NCI-H524 (cell line): ENCODE results near the gene SMARCA2.
A peak's percentile ranks its signal among the peaks of the same experiment; 100 is the strongest.

Experiments
- DNase-seq, 2 experiments: peaks; one replicate each; lab custom pipeline; 2025; lab: John Stamatoyannopoulos, UW

The SMARCA2 gene

DNA sequence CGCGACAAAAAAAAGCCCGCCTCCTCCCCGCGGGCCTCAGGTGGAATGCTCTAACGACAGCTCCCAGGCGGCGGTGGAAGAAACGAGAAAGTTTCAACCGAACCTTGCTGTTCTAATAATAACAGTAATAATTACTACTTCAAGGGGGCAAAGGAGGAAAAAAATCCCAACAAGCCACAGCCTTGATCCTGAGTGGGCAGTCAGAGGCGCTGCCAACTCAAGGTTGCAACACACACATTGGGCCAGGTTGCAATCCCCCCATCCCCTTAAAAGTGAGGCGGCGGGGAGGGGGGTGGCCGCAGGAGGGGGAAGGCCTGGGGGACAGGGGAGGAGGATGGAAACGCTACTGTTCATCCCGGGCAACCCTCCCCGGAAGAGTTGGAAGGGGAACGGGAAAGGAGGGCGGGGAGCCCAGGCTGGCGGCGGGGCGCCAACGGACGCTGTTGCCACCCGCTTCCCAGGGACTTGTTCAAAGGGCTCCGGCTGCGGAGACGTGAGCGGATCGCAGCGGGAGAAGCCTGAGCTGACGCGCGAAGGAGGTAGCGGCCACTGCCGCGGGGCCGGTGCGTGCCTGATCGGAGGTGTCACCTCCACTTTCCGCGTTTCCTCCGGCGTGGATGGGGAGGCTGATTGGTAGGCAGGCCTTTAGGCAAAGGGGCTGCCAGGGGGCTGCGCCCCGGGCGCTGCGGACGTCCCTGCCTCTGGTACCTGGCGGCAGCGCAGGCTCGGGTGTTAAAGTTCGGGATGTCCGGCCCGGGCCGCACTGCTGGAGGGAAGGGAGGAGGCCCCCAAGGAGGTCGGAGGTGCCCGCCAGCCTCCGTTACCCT, 647 bp downstream of the SMARCA2 start:
- DNase-seq, result peak; percentile 49 to 64

DNA sequence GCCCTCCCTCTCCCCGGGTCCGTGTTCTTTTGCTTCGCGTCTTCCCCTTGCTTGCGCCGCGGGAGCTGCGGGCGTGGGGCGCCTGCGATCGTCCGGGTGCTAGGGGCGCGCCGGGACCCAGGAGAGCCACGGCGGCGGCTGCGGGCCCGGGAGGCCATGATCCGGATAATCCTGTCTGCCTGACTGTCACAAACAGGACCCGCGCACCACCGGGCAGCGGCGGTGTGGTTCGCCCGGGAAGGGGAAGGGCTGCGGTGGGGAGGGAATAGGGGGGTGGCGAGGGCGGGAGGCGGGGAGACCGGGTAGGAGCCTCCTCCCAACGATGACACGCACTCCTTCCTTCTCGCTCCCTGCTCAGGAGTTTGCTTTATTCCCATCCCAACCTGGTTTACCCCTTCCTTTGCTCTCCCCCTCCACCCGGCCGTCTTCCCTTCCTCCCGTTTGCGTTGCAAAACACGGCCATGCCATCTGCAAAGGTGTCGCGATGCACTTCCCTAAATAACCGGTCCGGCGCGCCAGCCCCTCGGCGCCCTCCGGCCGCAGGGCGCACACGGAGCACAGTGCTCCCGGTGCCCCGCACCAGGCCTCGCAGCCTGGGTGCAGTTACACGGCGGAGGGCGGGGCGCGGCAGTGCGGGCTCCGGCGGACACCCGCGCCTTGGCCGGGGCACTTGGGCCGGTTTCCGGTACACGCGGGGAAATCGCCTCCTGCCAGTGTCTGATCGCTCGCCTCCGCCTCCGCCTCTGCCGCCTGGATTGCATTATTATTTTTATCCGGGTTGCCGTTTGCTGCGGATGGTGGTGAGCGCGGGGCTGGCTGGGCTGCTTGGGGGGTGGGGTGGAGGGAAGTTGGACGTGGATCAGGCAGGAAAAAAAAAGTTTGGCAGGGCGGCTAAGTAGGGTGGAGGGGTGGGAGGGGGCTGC, 1.5 kb downstream of the SMARCA2 start:
- peak; percentile 53 to 56 for DNase-seq

GRCh38 chr9:2017331-2018161, 2.4 kb downstream of the SMARCA2 start:
- DNase-seq, result peak; percentile 19 to 50

DNA sequence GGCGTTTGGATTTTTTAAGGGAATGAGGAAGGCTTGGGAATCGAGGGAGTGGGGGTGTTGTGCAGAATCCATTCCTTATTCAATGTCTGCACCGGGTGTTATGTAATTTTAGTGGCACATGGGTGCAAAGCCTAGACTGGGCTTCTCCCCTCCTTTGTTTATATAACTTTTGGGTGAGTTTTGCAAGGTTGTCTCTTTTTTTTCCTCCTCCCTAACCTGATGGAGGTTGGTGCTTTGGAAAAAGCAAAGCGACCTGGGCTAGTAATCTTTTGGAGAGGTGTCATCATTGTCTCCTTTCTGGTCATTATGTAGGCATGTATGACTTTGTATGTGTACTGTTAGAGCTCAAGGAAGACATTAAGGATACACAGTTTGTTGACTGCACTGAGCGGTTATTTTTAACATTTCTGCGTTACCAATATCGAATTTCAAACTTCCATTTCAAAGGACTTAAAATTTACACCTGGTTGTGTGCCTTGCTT, 3.1 kb downstream of the SMARCA2 start:
- DNase-seq, result peak in 1 of 2 experiments; percentile 28

DNA sequence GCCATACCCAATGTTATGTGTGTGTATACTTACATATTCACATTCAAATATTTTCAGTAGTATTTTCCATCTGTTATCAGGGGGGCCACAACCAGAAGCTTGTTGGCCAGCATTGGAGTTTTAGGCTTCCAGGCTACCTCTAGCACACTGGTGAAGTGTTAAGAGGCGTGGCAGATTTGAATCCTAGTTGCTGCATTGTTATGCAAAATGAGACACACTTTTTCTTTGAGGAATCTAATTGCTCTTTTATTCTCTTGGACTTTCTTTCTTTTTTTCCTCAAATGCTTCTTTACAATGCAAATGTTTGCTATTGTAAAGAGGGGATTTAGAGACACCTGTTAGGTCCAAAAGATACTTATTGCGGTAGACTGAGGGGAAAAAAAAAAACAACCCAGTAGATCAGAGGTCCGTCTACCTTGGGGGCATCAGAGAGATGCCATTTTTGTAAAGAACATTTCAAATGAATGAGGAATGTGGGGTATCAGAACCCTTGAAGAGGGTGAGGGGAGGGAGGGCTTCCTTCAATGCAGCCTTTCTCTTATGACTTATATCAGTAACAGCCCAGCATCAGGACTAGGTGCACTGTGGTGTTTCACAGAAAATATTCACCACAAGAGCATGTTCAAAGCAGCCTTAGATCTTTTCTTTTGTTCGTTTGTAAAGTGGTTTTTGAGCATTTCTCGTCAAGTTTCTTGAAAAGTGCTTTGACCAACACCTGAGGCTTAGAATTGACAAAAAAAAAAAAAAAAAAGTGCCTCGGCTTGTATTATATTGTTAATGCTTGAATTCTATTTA, 3.8 kb downstream of the SMARCA2 start:
- DNase-seq, result peak in 1 of 2 experiments; percentile 13

GRCh38 chr9:2019723-2020122, 4.6 kb downstream of the SMARCA2 start:
- DNase-seq, result no peak

DNA sequence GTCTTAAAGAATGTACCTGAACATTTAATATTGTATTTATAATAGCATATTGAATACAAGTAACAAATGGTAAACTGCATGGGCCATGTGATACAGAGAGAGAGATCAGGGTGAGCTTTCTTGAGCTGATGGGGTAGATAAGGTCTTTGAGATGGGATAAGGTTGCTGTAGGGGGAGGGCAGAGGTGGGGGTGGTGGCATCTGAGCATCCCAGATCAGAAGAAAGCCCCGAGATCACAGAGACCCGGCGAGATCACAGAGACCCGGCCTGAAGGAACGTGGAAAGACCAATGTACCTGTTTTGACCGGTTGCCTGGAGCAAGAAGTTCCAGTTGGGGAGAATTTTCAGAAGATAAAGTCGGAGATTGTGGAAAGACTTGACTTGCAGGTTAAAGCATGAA, 6.6 kb downstream of the SMARCA2 start:
- no peak for DNase-seq

- no peak for DNase-seq
Measured at GRCh38 chr9:2022560-2022959, 7.4 kb downstream of the SMARCA2 start.

- no peak for DNase-seq
Measured at GRCh38 chr9:2023042-2023441, 7.9 kb downstream of the SMARCA2 start.

DNA sequence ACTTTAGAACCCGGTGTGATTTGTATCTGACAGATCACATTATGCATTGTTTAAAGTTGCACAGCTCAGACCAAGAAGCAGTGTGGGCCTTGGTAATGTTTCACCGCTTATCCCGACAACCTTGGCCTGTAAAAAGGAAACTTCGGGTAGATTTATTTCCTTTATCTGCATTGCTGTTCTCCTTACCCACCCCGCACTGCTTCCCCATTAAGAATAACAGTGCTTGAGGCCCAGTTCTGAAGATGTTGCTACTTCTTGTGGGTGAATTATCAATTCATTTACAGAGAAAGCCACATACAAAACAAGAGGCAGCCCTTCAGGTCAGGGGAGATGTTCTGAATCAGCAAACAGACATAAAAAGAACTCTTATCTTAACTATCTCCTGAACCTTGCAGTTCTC, 8.4 kb downstream of the SMARCA2 start:
- DNase-seq, result no peak

GRCh38 chr9:2024888-2025782, 10.0 kb downstream of the SMARCA2 start:
- DNase-seq, result no peak

DNA sequence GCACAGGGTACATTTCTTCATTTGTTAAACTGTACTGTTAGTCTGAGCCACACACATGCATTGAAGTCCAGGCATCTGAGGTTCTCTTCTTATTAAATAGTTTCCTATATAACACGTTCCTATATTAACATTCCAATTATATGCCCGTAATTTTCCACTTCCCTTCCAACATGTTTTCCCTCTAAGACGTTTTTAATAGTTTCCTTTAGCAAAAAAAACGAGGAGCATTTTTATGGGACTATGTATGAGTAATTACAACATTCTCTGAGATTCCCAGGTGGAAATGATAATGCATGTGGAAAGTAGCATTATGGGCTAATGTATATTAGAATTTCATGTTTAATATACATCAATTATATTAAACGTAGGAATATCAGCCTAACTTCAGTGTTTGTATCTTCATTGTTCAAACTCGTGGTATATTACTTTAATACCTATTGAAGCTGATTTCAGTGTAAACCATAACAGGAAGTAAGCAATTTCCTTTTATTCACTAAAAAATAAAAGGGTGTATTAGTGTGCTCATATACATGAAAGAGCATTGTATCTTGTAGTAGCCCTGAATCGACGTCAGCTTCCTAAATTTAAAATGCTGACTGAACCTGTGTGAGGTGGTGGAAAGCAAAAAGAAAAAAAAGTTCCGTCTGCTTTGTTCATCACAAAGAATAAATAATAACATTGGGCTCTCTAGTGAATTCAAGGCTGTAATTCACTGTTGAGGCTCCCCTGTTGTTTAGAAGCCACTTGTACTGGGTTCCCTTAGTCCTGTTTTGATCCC, 11.3 kb downstream of the SMARCA2 start:
- no peak for DNase-seq

GRCh38 chr9:2027543-2028160, 12.5 kb downstream of the SMARCA2 start:
- no peak for DNase-seq

- no peak for DNase-seq
Measured at GRCh38 chr9:2028888-2029287, 13.7 kb downstream of the SMARCA2 start.

DNA sequence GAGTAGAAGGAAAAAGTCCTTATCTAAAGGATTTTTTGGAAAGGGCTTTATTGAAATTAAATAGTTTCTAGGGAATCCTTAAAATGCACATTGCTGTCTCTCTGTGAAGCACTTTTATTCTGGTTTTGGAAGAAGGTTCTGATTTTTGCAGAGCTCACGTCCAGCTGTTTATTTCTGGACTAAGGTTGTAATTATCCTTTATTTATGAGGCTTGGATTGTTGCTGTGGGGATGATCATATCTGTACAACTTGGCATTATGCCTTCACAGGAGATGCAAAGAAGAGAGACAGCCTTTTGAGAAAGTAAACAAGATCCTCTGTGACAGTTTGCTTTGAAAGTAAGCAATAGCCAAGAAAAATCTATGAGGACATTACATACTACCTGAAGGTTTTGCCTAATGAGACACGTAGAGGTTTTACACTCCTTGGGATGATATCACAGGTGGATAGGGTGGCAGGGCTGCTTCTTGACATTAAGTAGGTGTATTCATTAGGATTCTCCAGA, 14.6 kb downstream of the SMARCA2 start:
- no peak for DNase-seq

GRCh38 chr9:2032234-2032633, 17.1 kb downstream of the SMARCA2 start:
- no peak for DNase-seq

DNA sequence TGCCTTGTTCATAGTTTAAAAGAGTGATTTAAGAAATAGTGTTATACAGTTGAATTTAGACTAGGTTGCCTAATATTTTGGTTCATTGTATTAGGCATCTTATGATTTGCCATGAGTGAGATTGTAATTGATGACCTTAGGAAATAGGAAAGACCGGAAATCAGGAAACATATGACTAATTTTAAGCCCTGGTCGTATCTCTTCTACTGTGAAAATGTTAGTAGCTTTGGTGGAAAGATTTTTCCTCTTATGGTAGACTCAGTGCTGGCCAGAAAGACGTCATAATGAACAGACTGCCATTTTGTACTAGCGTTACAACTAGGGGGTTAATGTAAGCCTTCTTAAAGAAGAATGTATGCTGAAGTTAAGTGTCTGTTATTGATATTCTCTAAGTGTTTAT, 21.7 kb downstream of the SMARCA2 start:
- no peak for DNase-seq
